Measurements from ENCODE around the gene PTOV1.

GRCh38 chr19:49807904-49808675, 42.9 kb upstream of the PTOV1 start:
- TF ChIP-seq CTCF (IDR thresholded peaks at IDR 0.05; ENCODE audit: poor library complexity), result no peak
- TF ChIP-seq EZH2 (IDR thresholded peaks at IDR 0.05; ENCODE audit: borderline replicate concordance), result no peak
